Measurements from ENCODE around the gene ELFN2. TPM values are rescaled to one million over a fixed set of nuclear protein-coding genes. Genes with fewer than 3 reads are reported as not detected.

ELFN2 gene
- total and polyA plus RNA-seq, 2 of the 13 experiments (the other 11 are each of a cell fraction or from before 2014, with no cell fraction given): 0.01 TPM; not detected in 1

- no peak for TF ChIP-seq ZBTB39 (CRISPR knock-in tag; IDR thresholded peaks at IDR 0.05)
- no peak for TF ChIP-seq CEBPG (CRISPR knock-in tag; IDR thresholded peaks at IDR 0.05)
- no peak for TF ChIP-seq CEBPB (IDR thresholded peaks at IDR 0.05; ENCODE audit: borderline replicate concordance, low read depth, low read length)
Measured at GRCh38 chr22:37397226-37397625, 30.1 kb downstream of the ELFN2 start (continued).

DNA sequence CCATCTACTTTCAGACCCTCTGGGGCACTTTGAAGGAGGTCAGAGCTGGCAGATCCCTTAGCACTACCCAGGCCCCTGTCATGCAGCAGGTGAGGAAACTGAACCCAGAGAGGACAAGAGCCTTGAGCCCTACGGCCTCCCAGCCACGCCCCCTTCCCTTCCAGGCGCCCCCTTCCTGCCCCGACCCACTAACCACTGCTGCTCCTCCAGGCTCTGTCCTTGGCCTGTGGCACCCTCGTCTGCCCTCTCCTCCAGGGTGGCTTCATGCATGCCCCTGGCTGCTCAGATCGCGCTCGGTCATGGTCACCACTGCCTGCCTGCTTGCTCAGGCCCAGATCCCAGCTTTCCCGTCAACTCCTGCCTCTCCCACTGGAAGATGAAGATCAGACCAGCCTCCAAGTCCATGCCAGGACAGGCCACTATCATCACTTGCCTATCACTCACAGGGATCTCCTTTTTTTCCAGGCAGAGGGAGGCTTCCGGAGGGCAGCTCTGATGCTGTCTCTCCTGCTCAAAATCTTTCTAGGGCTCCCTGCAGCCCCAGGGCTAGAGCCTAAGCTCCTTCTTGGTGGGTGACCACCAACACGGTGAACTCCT is 30.7 kb downstream of the ELFN2 start:
- 0 out of 2 replicates have a peak, but pooled peaks cover 3% of the 10 kb centered on the region for H4K20me1 ChIP-seq (ENCODE audit: insufficient read depth, low read length)
- TF ChIP-seq SP4 (CRISPR knock-in tag; IDR thresholded peaks at IDR 0.05) (no peak), ASH2L (IDR thresholded peaks at IDR 0.05; ENCODE audit: insufficient read length, low read depth, low read length) (no peak), ZSCAN12 (CRISPR knock-in tag; IDR thresholded peaks at IDR 0.05) (no peak), ZSCAN29 (CRISPR knock-in tag; conservative IDR thresholded peaks at IDR 0.05) (no peak), MTF2 (CRISPR knock-in tag; IDR thresholded peaks at IDR 0.05; ENCODE audit: borderline replicate concordance) (no peak), CAMTA2 (CRISPR knock-in tag; IDR thresholded peaks at IDR 0.05; ENCODE audit: borderline replicate concordance) (no peak), CREB1 (IDR thresholded peaks at IDR 0.05) (no peak), CREB1 (CRISPR knock-in tag; IDR thresholded peaks at IDR 0.05) (no peak), NCOA5 (CRISPR knock-in tag; IDR thresholded peaks at IDR 0.05) (no peak), SSRP1 (CRISPR knock-in tag; IDR thresholded peaks at IDR 0.05) (no peak), TRIM22 (IDR thresholded peaks at IDR 0.05) (no peak), EED (CRISPR knock-in tag; IDR thresholded peaks at IDR 0.05) (no peak)
- TF ChIP-seq, protein P1, sequence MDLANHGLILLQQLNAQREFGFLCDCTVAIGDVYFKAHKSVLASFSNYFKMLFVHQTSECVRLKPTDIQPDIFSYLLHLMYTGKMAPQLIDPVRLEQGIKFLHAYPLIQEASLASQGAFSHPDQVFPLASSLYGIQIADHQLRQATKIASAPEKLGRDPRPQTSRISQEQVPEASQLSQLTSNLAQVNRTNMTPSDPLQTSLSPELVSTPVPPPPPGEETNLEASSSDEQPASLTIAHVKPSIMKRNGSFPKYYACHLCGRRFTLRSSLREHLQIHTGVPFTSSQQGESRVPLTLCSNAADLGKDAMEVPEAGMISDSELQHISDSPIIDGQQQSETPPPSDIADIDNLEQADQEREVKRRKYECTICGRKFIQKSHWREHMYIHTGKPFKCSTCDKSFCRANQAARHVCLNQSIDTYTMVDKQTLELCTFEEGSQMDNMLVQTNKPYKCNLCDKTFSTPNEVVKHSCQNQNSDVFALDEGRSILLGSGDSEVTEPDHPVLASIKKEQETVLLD (CRISPR knock-in tag; IDR thresholded peaks at IDR 0.05; ENCODE audit: low read depth): no peak
- TF ChIP-seq, protein P2, sequence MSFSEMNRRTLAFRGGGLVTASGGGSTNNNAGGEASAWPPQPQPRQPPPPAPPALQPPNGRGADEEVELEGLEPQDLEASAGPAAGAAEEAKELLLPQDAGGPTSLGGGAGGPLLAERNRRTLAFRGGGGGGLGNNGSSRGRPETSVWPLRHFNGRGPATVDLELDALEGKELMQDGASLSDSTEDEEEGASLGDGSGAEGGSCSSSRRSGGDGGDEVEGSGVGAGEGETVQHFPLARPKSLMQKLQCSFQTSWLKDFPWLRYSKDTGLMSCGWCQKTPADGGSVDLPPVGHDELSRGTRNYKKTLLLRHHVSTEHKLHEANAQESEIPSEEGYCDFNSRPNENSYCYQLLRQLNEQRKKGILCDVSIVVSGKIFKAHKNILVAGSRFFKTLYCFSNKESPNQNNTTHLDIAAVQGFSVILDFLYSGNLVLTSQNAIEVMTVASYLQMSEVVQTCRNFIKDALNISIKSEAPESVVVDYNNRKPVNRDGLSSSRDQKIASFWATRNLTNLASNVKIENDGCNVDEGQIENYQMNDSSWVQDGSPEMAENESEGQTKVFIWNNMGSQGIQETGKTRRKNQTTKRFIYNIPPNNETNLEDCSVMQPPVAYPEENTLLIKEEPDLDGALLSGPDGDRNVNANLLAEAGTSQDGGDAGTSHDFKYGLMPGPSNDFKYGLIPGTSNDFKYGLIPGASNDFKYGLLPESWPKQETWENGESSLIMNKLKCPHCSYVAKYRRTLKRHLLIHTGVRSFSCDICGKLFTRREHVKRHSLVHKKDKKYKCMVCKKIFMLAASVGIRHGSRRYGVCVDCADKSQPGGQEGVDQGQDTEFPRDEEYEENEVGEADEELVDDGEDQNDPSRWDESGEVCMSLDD (CRISPR knock-in tag; IDR thresholded peaks at IDR 0.05; ENCODE audit: borderline replicate concordance): no peak
- FAIRE-seq (no peak), DNase-seq (ENCODE audit: low spot score) (no peak), ATAC-seq (peak; percentile 12; the same call in 1 of the 3 replicates)
- no peaks in the 10 kb centered on the region for H3K36me3 ChIP-seq (replicated peaks in 1 of 2; ENCODE audit: control insufficient read depth in 1 of 2, insufficient read depth in 2 of 2, low read length in 2 of 2)
- H3K79me2 ChIP-seq (ENCODE audit: insufficient read depth, low read length): no peaks in the 10 kb centered on the region
- peaks cover 2 to 6% of the 10 kb centered on the region in 2 experiments; a peak in 3 of 5 replicates for H3K27me3 ChIP-seq (ENCODE audit: control insufficient read depth in 1 of 2, insufficient read depth in 2 of 2, low read length in 2 of 2)
- POLR2A ChIA-PET: no interaction called here
- H3K27ac ChIP-seq (ENCODE audit: extremely low read length, insufficient read depth, low read length): no peak overlapping the region
- intact Hi-C loops (cut with micrococcal nuclease; ENCODE audit: unreplicated experiment): no loop called here
- H3K4me3 ChIP-seq (replicated peaks in 1 of 3; ENCODE audit: insufficient read depth in 1 of 3, low read depth in 2 of 3, low read length in 3 of 3): no peak overlapping the region
- WGBS (ENCODE audit: low lambda C conversion rate): 19% methylated on average over 4 of the region's 11 CpGs
- H2AFZ ChIP-seq (ENCODE audit: low read length): no peak overlapping the region
- in situ Hi-C loops (cut with HindIII; ENCODE audit: extremely low pct_ligation_motif_present, low pct_unique_long_range_greater_than_20kb): no loop called here
- CTCF ChIA-PET (ENCODE audit: low intra/inter-chr PET ratio, low total read pairs): no interaction called here
- H3K9ac ChIP-seq (ENCODE audit: insufficient read depth, low read depth, low read length): no peak overlapping the region
- H3K9me3 ChIP-seq (ENCODE audit: low read length): no peaks in the 10 kb centered on the region
- no peak overlapping the region for H3K4me2 ChIP-seq (ENCODE audit: low read depth, low read length)
- no TSS peak for BruUV-seq (replicated peaks)
- no peaks in the 10 kb centered on the region for H3K4me1 ChIP-seq (ENCODE audit: insufficient read depth, low read length)

All from HepG2 (cell line).